OCI-LY7 (cell line): Measurements from ENCODE around the gene CHD5.

ENCODE experiments used
- CTCF ChIP-seq: fragments of 200-600 bp; sonication (generic); conservative IDR thresholded peaks from 2 replicates; pipeline ENCODE4 v1.5.1; 2014; ENCODE audit warnings: mild to moderate bottlenecking, antibody characterized with exemption, low read length, moderate library complexity, mixed read lengths
- EZH2phosphoT487 ChIP-seq: fragments of 200-600 bp; sonication (generic); IDR thresholded peaks from 2 replicates; pipeline ENCODE4 v1.6.1; 2018; ENCODE audit warnings: low read depth, borderline replicate concordance, mild to moderate bottlenecking, mixed run types, antibody characterized with exemption, low read length, moderate library complexity, mixed read lengths

GRCh38 chr1:6158181-6158580 lies 21.9 kb downstream of the CHD5 start:
- TF ChIP-seq CTCF (no peak), EZH2phosphoT487 (no peak)
